K562 (cell line): ENCODE measurements around the gene ZNF169. TPM values are rescaled to one million over a fixed set of nuclear protein-coding genes. Genes with fewer than 3 reads are reported as not detected.

Experiments used
- ATAC-seq: fragments of 200-7000 bp; cut with Tn5 transposase; 3 replicates; pipeline ENCODE4 v1.9.1; 2020; ENCODE audit warnings: moderate library complexity
- BruUV-seq: library from RNA; stranded (reverse); fragments of 400-500 nt; replicated peaks from 2 replicates; lab custom pipeline; 2021; lab: Mats Ljungman, UMichigan
- CTCF ChIA-PET: fragments of 300-600 bp; formaldehyde crosslinking; extraction: SDS; loops from one replicate; lab custom pipeline; 2021; ENCODE audit warnings: low intra/inter-chr PET ratio; lab: Yijun Ruan, JAX
- POLR2A ChIA-PET: fragments of 300-600, 350-650 bp; sonication (Branson Sonifier 250); formaldehyde crosslinking; extraction: SDS; loops from one replicate; lab custom pipeline; 2021; ENCODE audit warnings: antibody characterized with exemption, inconsistent platforms; lab: Yijun Ruan, JAX
- DNase-seq, 4 experiments: peaks; one replicate each; pipeline versions ENCODE4 v3.0.0 to v3.0.0-alpha.2; 2011 to 2018; ENCODE audit warnings: low spot score in 3 of 4, mixed read lengths in 3 of 4; ENCODE audit errors: extremely low read depth in 1 of 4
- FAIRE-seq: peaks from 2 replicates; lab custom pipeline; 2011; peaks lifted over from hg19 to GRCh38; lab: Jason Lieb, UNC
- H2AFZ ChIP-seq: 2 replicates; pipeline ENCODE4 v1.6.0; 2011; ENCODE audit warnings: low read depth, low read length, control low read depth, inconsistent platforms
- H3K27ac ChIP-seq: fragments of 200-600 bp; 3 replicates; pipeline ENCODE4 v1.8.0; 2011; ENCODE audit warnings: low read depth, mild to moderate bottlenecking, control low read depth, inconsistent platforms, low read length, moderate library complexity, mixed read lengths; ENCODE audit errors: extremely low read depth
- H3K27me3 ChIP-seq, 2 experiments: fragments of 300-600 bp in 1 of 2; 2 replicates in 1 of 2; 3 replicates in 1 of 2; pipeline versions ENCODE4 v1.6.0 to v1.8.0; 2011; ENCODE audit warnings: inconsistent platforms in 2 of 2, low read length in 2 of 2, mild to moderate bottlenecking in 1 of 2, mixed read lengths in 1 of 2, moderate library complexity in 1 of 2; ENCODE audit not compliant: control insufficient read depth in 2 of 2, insufficient read depth in 2 of 2
- H3K36me3 ChIP-seq: fragments of 300-600 bp; 3 replicates; pipeline ENCODE4 v1.8.0; 2011; ENCODE audit warnings: mild to moderate bottlenecking, low read length, inconsistent platforms; ENCODE audit not compliant: control insufficient read depth, insufficient read depth
- H3K4me1 ChIP-seq, 2 experiments: fragments of 200-600 bp in 1 of 2; replicated peaks in 1 of 2; 2 replicates in 1 of 2; 3 replicates in 1 of 2; pipeline versions ENCODE4 v1.5.1 to v1.8.0; 2011; ENCODE audit warnings: inconsistent platforms in 2 of 2, low read length in 2 of 2, mild to moderate bottlenecking in 1 of 2, mixed read lengths in 1 of 2, moderate library complexity in 1 of 2; ENCODE audit not compliant: control insufficient read depth in 2 of 2, insufficient read depth in 2 of 2
- H3K4me2 ChIP-seq: 2 replicates; pipeline ENCODE4 v1.6.1; 2011; ENCODE audit warnings: low read length, control low read depth, inconsistent platforms, mixed read lengths; ENCODE audit not compliant: insufficient read depth
- H3K4me3 ChIP-seq: fragments of 200-600 bp; sonication (generic), shearing (Covaris generic); 2 replicates; pipeline ENCODE4 v1.5.1; 2016; ENCODE audit warnings: control low read depth, inconsistent platforms
- H3K79me2 ChIP-seq: fragments of 200-600 bp; 3 replicates; pipeline ENCODE4 v1.8.0; 2011; ENCODE audit warnings: low read length, inconsistent platforms; ENCODE audit not compliant: control insufficient read depth, insufficient read depth
- H3K9ac ChIP-seq, 2 experiments: 2 replicates each; pipeline versions ENCODE4 v1.6.0 to v1.6.1; 2011; ENCODE audit warnings: low read depth in 2 of 2, low read length in 2 of 2, control low read depth in 1 of 2, inconsistent platforms in 1 of 2, mild to moderate bottlenecking in 1 of 2, mixed read lengths in 1 of 2; ENCODE audit not compliant: insufficient read depth in 1 of 2
- H3K9me1 ChIP-seq: one replicate; pipeline ENCODE4 v1.6.0; 2011; ENCODE audit warnings: inconsistent platforms, mild to moderate bottlenecking, low read length, moderate library complexity; ENCODE audit not compliant: control insufficient read depth, insufficient read depth
- H3K9me3 ChIP-seq: replicated peaks from 2 replicates; pipeline ENCODE4 v1.5.1; 2011; ENCODE audit warnings: low read depth, low read length, inconsistent platforms; ENCODE audit not compliant: control insufficient read depth, insufficient read depth
- H4K20me1 ChIP-seq: replicated peaks from 2 replicates; pipeline ENCODE4 v1.6.1; 2011; ENCODE audit warnings: low read length, inconsistent platforms, mixed read lengths; ENCODE audit not compliant: control insufficient read depth, insufficient read depth
- ARID2 ChIP-seq: fragments of 450-650 bp; IDR thresholded peaks from 2 replicates; pipeline ENCODE4 v1.6.1; 2017; ENCODE audit warnings: antibody characterized with exemption, mild to moderate bottlenecking
- ATF7 ChIP-seq: fragments of 450-650 bp; IDR thresholded peaks from 2 replicates; pipeline ENCODE4 v1.7.1; 2014; ENCODE audit warnings: mild to moderate bottlenecking, moderate library complexity
- DACH1 ChIP-seq: fragments of 450-650 bp; IDR thresholded peaks from 2 replicates; pipeline ENCODE4 v1.6.1; 2018; ENCODE audit not compliant: partially characterized antibody
- ETV6 ChIP-seq, 3 experiments: fragments of 150-350 bp in 1 of 3; sonication (generic) in 1 of 3; formaldehyde crosslinking in 1 of 3; IDR thresholded peaks; 2 replicates each; pipeline versions ENCODE4 v1.6.1 to v1.8.0; 2014 to 2022; ENCODE audit warnings: borderline replicate concordance in 2 of 3, low read depth in 2 of 3, antibody characterized with exemption in 1 of 3, low read length in 1 of 3, mild to moderate bottlenecking in 1 of 3, missing genetic modification reagents in 1 of 3
- FOXM1 ChIP-seq, 2 experiments: fragments of 450-650 bp in 1 of 2; sonication (generic) in 1 of 2; formaldehyde crosslinking in 1 of 2; IDR thresholded peaks; 2 replicates each; pipeline versions ENCODE4 v1.6.1 to v1.9.0; 2017 to 2022; ENCODE audit warnings: low read depth in 2 of 2, mild to moderate bottlenecking in 2 of 2, missing genetic modification reagents in 1 of 2, moderate library complexity in 1 of 2
- HDGF ChIP-seq: fragments of 450-650 bp; IDR thresholded peaks from 2 replicates; pipeline ENCODE4 v1.6.1; 2016
- POLR2A ChIP-seq: fragments of 450-650 bp; conservative IDR thresholded peaks from 2 replicates; pipeline ENCODE4 v1.6.1; 2016
- POLR2B ChIP-seq: fragments of 450-650 bp; IDR thresholded peaks from 2 replicates; pipeline ENCODE4 v1.6.1; 2018; ENCODE audit warnings: low read depth; ENCODE audit not compliant: partially characterized antibody
- RB1 ChIP-seq: fragments of 450-650 bp; IDR thresholded peaks from 2 replicates; pipeline ENCODE4 v1.6.1; 2017; ENCODE audit warnings: low read depth, mild to moderate bottlenecking
- SAP30 ChIP-seq: fragments of 200-600 bp; sonication (generic); IDR thresholded peaks from 2 replicates; pipeline ENCODE4 v1.6.1; 2012; ENCODE audit warnings: borderline replicate concordance, low read depth, mild to moderate bottlenecking, moderate library complexity, low read length, control low read depth, inconsistent platforms; ENCODE audit not compliant: insufficient read depth, poor library complexity, severe bottlenecking
- ZNF780A ChIP-seq: fragments of 250-450 bp; sonication (Bioruptor Pico); IDR thresholded peaks from 2 replicates; pipeline ENCODE4 v1.5.0; 2021; ENCODE audit warnings: mild to moderate bottlenecking
- ZSCAN32 ChIP-seq: fragments of 450-650 bp; formaldehyde crosslinking; IDR thresholded peaks from 2 replicates; pipeline ENCODE4 v1.4.0; 2020; ENCODE audit warnings: mild to moderate bottlenecking, moderate library complexity
- WGBS: fragments of 100-300 bp; shearing (Covaris generic); methylation state at CpG from one replicate; pipeline ENCODE4 v1.1.6; 2016; ENCODE audit warnings: low coverage, mixed read lengths; ENCODE audit not compliant: insufficient coverage; ENCODE audit errors: missing lambda C conversion rate; 5-methylcytosine and 5-hydroxymethylcytosine counted together
- in situ Hi-C: fragments of 300-500 bp; cut with MboI; formaldehyde crosslinking; loops from 4 replicates; pipeline ENCODE4 v1.15.0; 2018; ENCODE audit warnings: inconsistent platforms, mixed read lengths
- intact Hi-C: fragments of 100-400 bp; cut with micrococcal nuclease; formaldehyde crosslinking; loops from 2 replicates; pipeline ENCODE4 v1.14.2; 2022
- polyA plus RNA-seq, 8 experiments: library from polyadenylated mRNA; depleted of rRNA in 4 of 8; stranded (reverse) in 5 of 8; unstranded in 3 of 8; fragments of >200 nt; fragmentation: Nextera tagmentation in 2 of 8; fragmentation: Illumina TruSeq in 1 of 8; extraction: Ambion mirVana in 2 of 8; extraction: Trizol in 1 of 8; gene quantifications; 2 replicates each; pipeline versions ENCODE4 v1.2.1 to v1.2.3, GENCODE V29; 2011 to 2014; ENCODE audit warnings: inconsistent platforms in 1 of 8, missing spikeins in 1 of 8
- total RNA-seq, 7 experiments: library from RNA; depleted of rRNA in 6 of 7; stranded (reverse); fragments of >200 nt in 6 of 7; fragmentation: Illumina TruSeq in 2 of 7; extraction: Trizol in 2 of 7; gene quantifications; 2 replicates each; pipeline versions ENCODE4 v1.2.1 to v1.2.3, GENCODE V29; 2011 to 2021; ENCODE audit warnings: low replicate concordance in 1 of 7
- TF ChIP-seq, protein P1 (sequence below): sonication (generic); formaldehyde crosslinking; IDR thresholded peaks from 2 replicates; pipeline ENCODE4 v1.8.1; 2023; ENCODE audit warnings: mild to moderate bottlenecking, missing genetic modification reagents
- TF ChIP-seq, protein P2 (sequence below): fragments of 450-650 bp; formaldehyde crosslinking; IDR thresholded peaks from 2 replicates; pipeline ENCODE4 v1.4.0; 2020; ENCODE audit warnings: mild to moderate bottlenecking, mixed read lengths
- TF ChIP-seq, protein P3 (sequence below): sonication (generic); formaldehyde crosslinking; IDR thresholded peaks from 2 replicates; pipeline ENCODE4 v1.8.1; 2023; ENCODE audit warnings: mild to moderate bottlenecking, missing genetic modification reagents

ZNF169 gene
- total and polyA plus RNA-seq, 9 of the 15 experiments (the other 6 are each of a cell fraction or from before 2014, with no cell fraction given) = 2.0 to 16.2 (median 5.6) TPM

DNA sequence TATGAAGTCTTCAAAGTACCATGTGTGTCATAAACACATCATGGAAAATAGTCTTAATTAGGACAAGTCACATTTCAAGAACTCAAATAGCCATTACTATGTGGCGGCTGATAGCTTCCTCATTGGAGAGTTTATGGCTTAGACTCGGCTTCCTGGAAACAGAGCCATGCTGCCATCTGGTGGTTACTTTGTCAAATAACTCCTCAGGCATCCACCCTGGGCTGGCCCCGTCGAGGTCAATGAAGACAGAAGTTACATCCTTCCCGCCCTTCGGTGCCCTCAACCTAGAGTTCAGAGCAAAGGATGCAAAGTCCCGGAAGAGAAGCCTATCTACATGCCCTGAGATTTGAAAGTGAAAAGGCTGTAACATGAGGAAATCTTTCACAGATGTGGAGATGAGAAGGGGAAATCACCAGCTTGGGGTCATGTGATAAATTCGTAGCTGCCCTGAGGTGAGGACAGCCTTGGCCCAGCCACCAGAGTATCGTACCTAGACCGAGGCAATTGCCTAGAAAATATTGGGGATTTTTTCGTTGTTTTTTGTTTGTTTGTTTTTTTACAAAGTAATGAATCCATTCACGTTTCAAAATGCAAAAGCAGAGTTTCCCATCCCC lies 45.5 kb upstream of the ZNF169 start:
- 11% methylated on average over 12 of the region's 12 CpGs for WGBS
- no TSS peak for BruUV-seq
- TF ChIP-seq ARID2 (peak; percentile 94), ETV6 (IDR thresholded peaks at IDR 0.05; ENCODE audit: borderline replicate concordance in 1 of 2, low read depth in 2 of 2, low read length in 1 of 2) (no peak), ETV6 (CRISPR knock-in tag; IDR thresholded peaks at IDR 0.05; ENCODE audit: borderline replicate concordance) (no peak), HDGF (no peak), DACH1 (no peak), SAP30 (no peak), ATF7 (peak; percentile 12; the same call in 1 of the 2 replicates), ZSCAN32 (no peak), FOXM1 (IDR thresholded peaks at IDR 0.05; ENCODE audit: low read depth) (no peak), FOXM1 (CRISPR knock-in tag; IDR thresholded peaks at IDR 0.05; ENCODE audit: low read depth) (no peak), POLR2A (no peak), ZNF780A (CRISPR knock-in tag) (no peak), RB1 (peak; percentile 51; the same call in 1 of the 2 replicates), POLR2B (no peak)
- TF ChIP-seq, protein P1, sequence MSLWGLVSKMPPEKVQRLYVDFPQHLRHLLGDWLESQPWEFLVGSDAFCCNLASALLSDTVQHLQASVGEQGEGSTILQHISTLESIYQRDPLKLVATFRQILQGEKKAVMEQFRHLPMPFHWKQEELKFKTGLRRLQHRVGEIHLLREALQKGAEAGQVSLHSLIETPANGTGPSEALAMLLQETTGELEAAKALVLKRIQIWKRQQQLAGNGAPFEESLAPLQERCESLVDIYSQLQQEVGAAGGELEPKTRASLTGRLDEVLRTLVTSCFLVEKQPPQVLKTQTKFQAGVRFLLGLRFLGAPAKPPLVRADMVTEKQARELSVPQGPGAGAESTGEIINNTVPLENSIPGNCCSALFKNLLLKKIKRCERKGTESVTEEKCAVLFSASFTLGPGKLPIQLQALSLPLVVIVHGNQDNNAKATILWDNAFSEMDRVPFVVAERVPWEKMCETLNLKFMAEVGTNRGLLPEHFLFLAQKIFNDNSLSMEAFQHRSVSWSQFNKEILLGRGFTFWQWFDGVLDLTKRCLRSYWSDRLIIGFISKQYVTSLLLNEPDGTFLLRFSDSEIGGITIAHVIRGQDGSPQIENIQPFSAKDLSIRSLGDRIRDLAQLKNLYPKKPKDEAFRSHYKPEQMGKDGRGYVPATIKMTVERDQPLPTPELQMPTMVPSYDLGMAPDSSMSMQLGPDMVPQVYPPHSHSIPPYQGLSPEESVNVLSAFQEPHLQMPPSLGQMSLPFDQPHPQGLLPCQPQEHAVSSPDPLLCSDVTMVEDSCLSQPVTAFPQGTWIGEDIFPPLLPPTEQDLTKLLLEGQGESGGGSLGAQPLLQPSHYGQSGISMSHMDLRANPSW (CRISPR knock-in tag) = no peak
- TF ChIP-seq, protein P2, sequence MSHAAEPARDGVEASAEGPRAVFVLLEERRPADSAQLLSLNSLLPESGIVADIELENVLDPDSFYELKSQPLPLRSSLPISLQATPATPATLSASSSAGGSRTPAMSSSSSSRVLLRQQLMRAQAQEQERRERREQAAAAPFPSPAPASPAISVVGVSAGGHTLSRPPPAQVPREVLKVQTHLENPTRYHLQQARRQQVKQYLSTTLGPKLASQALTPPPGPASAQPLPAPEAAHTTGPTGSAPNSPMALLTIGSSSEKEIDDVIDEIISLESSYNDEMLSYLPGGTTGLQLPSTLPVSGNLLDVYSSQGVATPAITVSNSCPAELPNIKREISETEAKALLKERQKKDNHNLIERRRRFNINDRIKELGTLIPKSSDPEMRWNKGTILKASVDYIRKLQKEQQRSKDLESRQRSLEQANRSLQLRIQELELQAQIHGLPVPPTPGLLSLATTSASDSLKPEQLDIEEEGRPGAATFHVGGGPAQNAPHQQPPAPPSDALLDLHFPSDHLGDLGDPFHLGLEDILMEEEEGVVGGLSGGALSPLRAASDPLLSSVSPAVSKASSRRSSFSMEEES (CRISPR knock-in tag) = peak; percentile 59
- TF ChIP-seq, protein P3, sequence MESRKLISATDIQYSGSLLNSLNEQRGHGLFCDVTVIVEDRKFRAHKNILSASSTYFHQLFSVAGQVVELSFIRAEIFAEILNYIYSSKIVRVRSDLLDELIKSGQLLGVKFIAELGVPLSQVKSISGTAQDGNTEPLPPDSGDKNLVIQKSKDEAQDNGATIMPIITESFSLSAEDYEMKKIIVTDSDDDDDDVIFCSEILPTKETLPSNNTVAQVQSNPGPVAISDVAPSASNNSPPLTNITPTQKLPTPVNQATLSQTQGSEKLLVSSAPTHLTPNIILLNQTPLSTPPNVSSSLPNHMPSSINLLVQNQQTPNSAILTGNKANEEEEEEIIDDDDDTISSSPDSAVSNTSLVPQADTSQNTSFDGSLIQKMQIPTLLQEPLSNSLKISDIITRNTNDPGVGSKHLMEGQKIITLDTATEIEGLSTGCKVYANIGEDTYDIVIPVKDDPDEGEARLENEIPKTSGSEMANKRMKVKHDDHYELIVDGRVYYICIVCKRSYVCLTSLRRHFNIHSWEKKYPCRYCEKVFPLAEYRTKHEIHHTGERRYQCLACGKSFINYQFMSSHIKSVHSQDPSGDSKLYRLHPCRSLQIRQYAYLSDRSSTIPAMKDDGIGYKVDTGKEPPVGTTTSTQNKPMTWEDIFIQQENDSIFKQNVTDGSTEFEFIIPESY (CRISPR knock-in tag) = no peak

More for the DNA sequence above, 45.5 kb upstream of the ZNF169 start:
- ATAC-seq (peak; percentile 98), DNase-seq (peak; percentile 82 to 89 (median 84)), FAIRE-seq (peak; percentile 99)
- Histone ChIP-seq H3K27ac (no peak overlapping the region), H3K9me3 (no peaks in the 10 kb centered on the region), H3K4me3 (no peak overlapping the region), H3K9ac (no peak overlapping the region), H3K4me1 (peaks cover 0 to 11% of the 10 kb centered on the region in 2 experiments; a peak in 2 of 5 replicates), H4K20me1 (no peaks in the 10 kb centered on the region), H3K9me1 (no peaks in the 10 kb centered on the region), H3K36me3 (no peaks in the 10 kb centered on the region), H2AFZ (no peak overlapping the region), H3K79me2 (no peaks in the 10 kb centered on the region), H3K4me2 (no peak overlapping the region), H3K27me3 (no peaks in the 10 kb centered on the region; a peak in 2 of 5 replicates)
- in situ Hi-C loops (loop anchor here (5.0 to 25.0 kb wide), 2 partner anchors 141 to 526 kb away; no protein-coding TSS in a partner anchor), intact Hi-C loops (loop anchor here (1.0 to 5.0 kb wide), 6 partner anchors 47 to 531 kb away; no protein-coding TSS in a partner anchor)
- CTCF ChIA-PET = interaction anchor here (1.3 to 3.2 kb wide), 4 partner anchors 146 to 531 kb away, joined by 4 to 40 read pairs (median 20); no protein-coding TSS in a partner anchor
- POLR2A ChIA-PET = interaction anchor here (0.6 to 1.8 kb wide), 8 partner anchors 21 to 236 kb away, joined by 3 to 5 read pairs (median 3); no protein-coding TSS in a partner anchor
